Caki2 (cell line): Measurements from ENCODE around the gene UQCC5. TPM values are rescaled to one million over a fixed set of nuclear protein-coding genes. Genes with fewer than 3 reads are reported as not detected.
A peak's percentile ranks its signal among the peaks of the same experiment; 100 is the strongest.

Experiments
- DNase-seq: peaks from one replicate; pipeline ENCODE4 v3.0.0-alpha.2; 2015; ENCODE audit warnings: low read depth
- in situ Hi-C: cut with HindIII; loops from 2 replicates; pipeline ENCODE4 v1.10.0; 2016; ENCODE audit warnings: low sequenced_read_pairs, low pct_unique_long_range_greater_than_20kb, mixed read lengths
- total RNA-seq: library from RNA; depleted of rRNA; stranded (reverse); fragments of >200 nt; shearing (Covaris generic); gene quantifications from 2 replicates; pipeline ENCODE4 v1.2.3, GENCODE V29; 2014; ENCODE audit warnings: low replicate concordance

Gene UQCC5
- total RNA-seq, 1 experiment from 2014 or later, result 35.7 TPM

- in situ Hi-C loops, result no loop called here
- DNase-seq, result no peak
Measured at GRCh38 chr3:52546111-52546901, 9.9 kb downstream of the UQCC5 start.

- no peak for DNase-seq
- in situ Hi-C loops, result no loop called here
Measured at GRCh38 chr3:52547143-52547542, 10.7 kb downstream of the UQCC5 start.

GRCh38 chr3:52551118-52551517 lies 14.7 kb downstream of the UQCC5 start:
- in situ Hi-C loops, result no loop called here

GRCh38 chr3:52552089-52552488 lies 15.7 kb downstream of the UQCC5 start:
- DNase-seq, result peak; percentile 28

More at GRCh38 chr3:52551118-52551517, 14.7 kb downstream of the UQCC5 start:
- no peak for DNase-seq

GRCh38 chr3:52554026-52554755 lies 17.8 kb downstream of the UQCC5 start:
- in situ Hi-C loops, result no loop called here

More at GRCh38 chr3:52552089-52552488, 15.7 kb downstream of the UQCC5 start:
- in situ Hi-C loops, result no loop called here

GRCh38 chr3:52555056-52555455 lies 18.7 kb downstream of the UQCC5 start:
- DNase-seq, result no peak
- in situ Hi-C loops, result no loop called here

More at GRCh38 chr3:52554026-52554755, 17.8 kb downstream of the UQCC5 start:
- no peak for DNase-seq

- DNase-seq, result no peak
- in situ Hi-C loops, result no loop called here
Measured at GRCh38 chr3:52557011-52557960, 20.9 kb downstream of the UQCC5 start.

GRCh38 chr3:52558436-52558835 lies 22.0 kb downstream of the UQCC5 start:
- in situ Hi-C loops, result no loop called here
- DNase-seq, result no peak

- no peak for DNase-seq
- in situ Hi-C loops, result no loop called here
Measured at GRCh38 chr3:52561028-52561747, 24.8 kb downstream of the UQCC5 start.

GRCh38 chr3:52563984-52564383 lies 27.6 kb downstream of the UQCC5 start:
- DNase-seq, result no peak
- in situ Hi-C loops, result no loop called here

GRCh38 chr3:52568069-52568468 lies 31.7 kb downstream of the UQCC5 start:
- DNase-seq, result peak; percentile 6
- in situ Hi-C loops, result no loop called here

- in situ Hi-C loops, result no loop called here
- DNase-seq, result no peak
Measured at GRCh38 chr3:52570076-52570475, 33.7 kb downstream of the UQCC5 start.

- in situ Hi-C loops, result no loop called here
- no peak for DNase-seq
Measured at GRCh38 chr3:52572221-52572620, 35.8 kb downstream of the UQCC5 start.

GRCh38 chr3:52574056-52574965 lies 37.9 kb downstream of the UQCC5 start:
- DNase-seq, result no peak
- in situ Hi-C loops, result no loop called here
